ENCODE results near the gene NFX1.

NFX1 gene

DNA sequence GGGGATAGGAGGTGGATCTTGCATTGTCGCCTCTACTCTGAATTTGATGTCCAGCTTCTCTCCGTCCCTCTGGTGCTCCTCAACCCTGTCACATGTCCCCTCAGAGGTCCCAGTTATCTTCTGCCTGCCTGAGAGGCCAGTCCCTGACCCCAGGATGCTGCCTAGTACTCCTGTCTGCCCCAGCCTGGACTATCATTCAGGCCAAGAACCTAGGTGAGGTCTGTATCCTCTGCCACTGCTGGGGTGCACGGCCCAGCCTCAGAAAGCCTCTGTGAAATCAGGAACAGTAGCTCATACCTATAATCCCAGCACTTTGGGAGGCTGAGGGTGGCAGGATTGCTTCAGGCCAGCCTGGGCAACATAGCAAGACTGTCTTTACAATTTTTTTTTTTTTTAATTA is 41.7 kb upstream of the NFX1 start:
- H3K4me3 ChIP-seq (ENCODE audit: control insufficient read depth, low read depth, low read length): no peak overlapping the region
- TF ChIP-seq CTCF (conservative IDR thresholded peaks at IDR 0.05; ENCODE audit: control insufficient read depth, insufficient read depth, low read depth, low read length): no peak
- no peak for DNase-seq (ENCODE audit: low read depth)

- no peak for TF ChIP-seq CTCF (conservative IDR thresholded peaks at IDR 0.05; ENCODE audit: control insufficient read depth, insufficient read depth, low read depth, low read length)
- no peak for DNase-seq (ENCODE audit: low read depth)
- H3K4me3 ChIP-seq (ENCODE audit: control insufficient read depth, low read depth, low read length): no peak overlapping the region
Observed at GRCh38 chr9:33249087-33249658, 41.1 kb upstream of the NFX1 start.

DNA sequence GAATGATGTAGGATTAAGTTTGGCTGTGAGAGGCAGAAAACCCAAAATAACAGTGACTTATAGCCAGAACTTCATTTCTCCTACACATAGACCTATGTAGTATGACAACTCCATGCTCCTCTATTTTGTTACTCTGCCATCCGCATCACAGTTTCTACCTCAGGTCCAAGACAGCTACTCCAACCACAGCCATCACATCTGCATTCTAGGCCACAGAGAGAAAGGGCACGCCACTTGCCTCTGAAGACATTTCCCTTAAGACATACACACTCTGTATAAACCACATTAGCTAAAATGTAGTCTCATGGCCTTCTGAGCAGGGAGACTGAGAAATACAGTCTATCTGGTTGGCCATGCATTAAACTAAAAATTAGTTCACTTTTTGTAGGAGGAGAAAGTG is 40.3 kb upstream of the NFX1 start:
- no peak overlapping the region for H3K4me3 ChIP-seq (ENCODE audit: control insufficient read depth, low read depth, low read length)
- TF ChIP-seq CTCF (conservative IDR thresholded peaks at IDR 0.05; ENCODE audit: control insufficient read depth, insufficient read depth, low read depth, low read length): no peak
- no peak for DNase-seq (ENCODE audit: low read depth)

- H3K4me3 ChIP-seq (ENCODE audit: control insufficient read depth, low read depth, low read length): no peak overlapping the region
- peak; percentile 83 for DNase-seq (ENCODE audit: low read depth)
- no peak for TF ChIP-seq CTCF (conservative IDR thresholded peaks at IDR 0.05; ENCODE audit: control insufficient read depth, insufficient read depth, low read depth, low read length)
Observed at GRCh38 chr9:33250458-33250995, 39.8 kb upstream of the NFX1 start.

DNA sequence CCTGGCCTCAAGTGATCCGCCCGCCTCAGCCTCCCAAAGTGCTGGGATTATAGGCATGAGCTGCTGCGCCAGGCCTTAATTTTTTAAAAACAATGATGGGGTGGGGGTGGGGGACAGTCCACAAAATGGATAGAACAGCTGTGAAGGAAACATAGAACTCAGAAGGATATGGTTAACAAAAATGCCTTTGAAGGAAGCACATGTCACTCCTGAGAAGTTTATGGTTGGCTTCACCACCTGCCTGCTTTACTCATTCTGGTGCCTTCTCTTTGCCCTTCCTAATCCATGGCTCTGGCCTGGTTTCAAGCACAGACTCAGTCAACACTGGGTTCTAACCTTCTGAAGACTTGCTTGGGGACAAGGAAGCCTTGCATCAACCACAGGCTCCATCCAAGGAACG is 36.1 kb upstream of the NFX1 start:
- DNase-seq (ENCODE audit: low read depth): no peak
- no peak for TF ChIP-seq CTCF (conservative IDR thresholded peaks at IDR 0.05; ENCODE audit: control insufficient read depth, insufficient read depth, low read depth, low read length)
- no peak overlapping the region for H3K4me3 ChIP-seq (ENCODE audit: control insufficient read depth, low read depth, low read length)

DNA sequence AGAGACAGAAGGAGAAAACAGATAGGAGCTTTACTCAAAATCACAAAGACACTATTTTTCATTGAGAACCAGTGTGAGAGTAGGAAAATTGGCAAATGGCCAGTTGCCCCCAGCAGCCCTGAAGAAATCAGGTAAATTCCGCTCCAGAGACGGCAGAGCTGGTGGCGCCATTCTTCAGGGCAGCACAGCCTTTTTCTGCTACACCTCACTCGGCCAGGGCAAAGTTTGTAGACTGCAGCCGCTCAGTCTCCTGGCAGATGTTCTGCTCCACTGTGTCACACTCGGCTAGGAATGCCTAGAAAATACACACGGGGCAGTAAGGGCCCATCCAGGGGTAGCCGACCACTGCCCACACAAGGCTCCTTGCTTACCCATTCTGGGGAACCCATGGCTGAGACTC is 35.3 kb upstream of the NFX1 start:
- TF ChIP-seq CTCF (conservative IDR thresholded peaks at IDR 0.05; ENCODE audit: control insufficient read depth, insufficient read depth, low read depth, low read length): no peak
- no peak for DNase-seq (ENCODE audit: low read depth)
- no peak overlapping the region for H3K4me3 ChIP-seq (ENCODE audit: control insufficient read depth, low read depth, low read length)

DNA sequence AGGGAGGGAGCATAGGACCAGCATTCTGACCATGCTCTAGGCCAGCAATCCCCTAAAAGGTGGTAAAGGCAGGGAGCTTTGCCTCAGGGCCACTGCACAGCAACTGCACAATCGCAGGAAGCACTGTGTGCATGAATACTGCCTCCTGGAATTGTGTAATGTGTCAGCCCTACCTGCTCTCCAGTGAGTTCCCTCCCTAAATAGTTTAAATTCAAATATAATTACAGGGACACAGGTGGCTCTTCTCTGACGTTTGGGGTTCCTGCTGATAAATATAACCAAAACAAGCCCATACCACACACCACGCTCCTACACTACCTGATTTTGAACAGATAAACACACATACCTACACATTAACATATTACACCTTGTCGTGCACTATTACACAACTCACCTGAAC is 34.8 kb upstream of the NFX1 start:
- no peak for DNase-seq (ENCODE audit: low read depth)
- H3K4me3 ChIP-seq (ENCODE audit: control insufficient read depth, low read depth, low read length): no peak overlapping the region
- no peak for TF ChIP-seq CTCF (conservative IDR thresholded peaks at IDR 0.05; ENCODE audit: control insufficient read depth, insufficient read depth, low read depth, low read length)
